Measurements from ENCODE around the gene TMCC3. TPM values are rescaled to one million over a fixed set of nuclear protein-coding genes. Genes with fewer than 3 reads are reported as not detected.

Gene TMCC3
- total and polyA plus RNA-seq, 9 of the 15 experiments (the other 6 are each of a cell fraction or from before 2014, with no cell fraction given) = not detected

- peaks cover 2 to 24% of the 10 kb centered on the region in 2 experiments; a peak in 3 of 5 replicates for H3K27me3 ChIP-seq (ENCODE audit: control insufficient read depth in 2 of 2, insufficient read depth in 2 of 2, low read length in 2 of 2)
- intact Hi-C loops (cut with micrococcal nuclease) (no loop called here), in situ Hi-C loops (cut with MboI) (no loop called here)
- WGBS (ENCODE audit: insufficient coverage, low coverage, missing lambda C conversion rate) = 4% methylated on average over 4 of the region's 4 CpGs
- H3K27ac ChIP-seq (ENCODE audit: extremely low read depth, low read depth, low read length) = no peak overlapping the region
- H3K4me1 ChIP-seq (replicated peaks in 1 of 2; ENCODE audit: control insufficient read depth in 2 of 2, insufficient read depth in 2 of 2, low read length in 2 of 2) = no peaks in the 10 kb centered on the region
- FAIRE-seq = no peak
- H2AFZ ChIP-seq (ENCODE audit: low read depth, low read length) = no peak overlapping the region
- no TSS peak for BruUV-seq (replicated peaks)
- H3K79me2 ChIP-seq (ENCODE audit: control insufficient read depth, insufficient read depth, low read length) = no peaks in the 10 kb centered on the region
- no peak overlapping the region for H3K9ac ChIP-seq (ENCODE audit: insufficient read depth in 1 of 2, low read depth in 2 of 2, low read length in 2 of 2)
- CTCF ChIA-PET (ENCODE audit: low intra/inter-chr PET ratio) = no interaction called here
- H3K4me3 ChIP-seq = no peak overlapping the region
- no peak overlapping the region for H3K4me2 ChIP-seq (ENCODE audit: insufficient read depth, low read length)
- no peaks in the 10 kb centered on the region for H3K9me3 ChIP-seq (replicated peaks; ENCODE audit: control insufficient read depth, insufficient read depth, low read depth, low read length)
- POLR2A ChIA-PET = no interaction called here
- ATAC-seq = no peak
- H3K9me1 ChIP-seq (ENCODE audit: control insufficient read depth, insufficient read depth, low read length) = no peaks in the 10 kb centered on the region
- TF ChIP-seq HNRNPUL1 (IDR thresholded peaks at IDR 0.05; ENCODE audit: low read length) = no peak
- no peak for TF ChIP-seq MCM3 (IDR thresholded peaks at IDR 0.05)
- no peak for TF ChIP-seq ARNT (IDR thresholded peaks at IDR 0.05)
- no peak for TF ChIP-seq ATF4 (CRISPR knock-in tag; IDR thresholded peaks at IDR 0.05)
- TF ChIP-seq FOS (IDR thresholded peaks at IDR 0.05; ENCODE audit: extremely low read depth, insufficient read length) = no peak
- TF ChIP-seq SETDB1 (IDR thresholded peaks at IDR 0.05; ENCODE audit: low read length) = no peak
- no peak for TF ChIP-seq SREBF2 (CRISPR knock-in tag; IDR thresholded peaks at IDR 0.05)
- no peak for TF ChIP-seq EP300 (IDR thresholded peaks at IDR 0.05; ENCODE audit: low read length)
- H4K20me1 ChIP-seq (replicated peaks; ENCODE audit: control insufficient read depth, insufficient read depth, low read length) = no peaks in the 10 kb centered on the region
- H3K36me3 ChIP-seq (ENCODE audit: control insufficient read depth, insufficient read depth, low read length) = no peaks in the 10 kb centered on the region
- no peak for DNase-seq (ENCODE audit: extremely low read depth in 1 of 4, low spot score in 3 of 4)
Observed at GRCh38 chr12:94588346-94588745, 62.0 kb downstream of the TMCC3 start.

All from K562 (cell line).